Liver (tissue), 3 donors: ENCODE measurements around the gene PODNL1.

Experiments
- ATF3 ChIP-seq: IDR thresholded peaks from 2 replicates; pipeline ENCODE4 v1.6.1; 2016; ENCODE audit warnings: antibody characterized with exemption
- CTCF ChIP-seq: fragments of 150-350 bp; IDR thresholded peaks from 2 replicates; pipeline ENCODE4 v1.5.1; 2017; ENCODE audit warnings: improper control_type of control experiment, low read depth, low read length; ENCODE audit not compliant: missing input control
- FOXA1 ChIP-seq: IDR thresholded peaks from 2 replicates; pipeline ENCODE4 v1.6.1; 2016; ENCODE audit warnings: antibody characterized with exemption
- HNF4A ChIP-seq, 2 donors: conservative IDR thresholded peaks; 2 replicates each; pipeline ENCODE4 v1.6.1; 2016; ENCODE audit warnings: antibody characterized with exemption in 2 of 2, mild to moderate bottlenecking in 2 of 2
- MAX ChIP-seq: IDR thresholded peaks from 2 replicates; pipeline ENCODE4 v1.6.1; 2016; ENCODE audit warnings: antibody characterized with exemption
- RAD21 ChIP-seq, 2 donors: IDR thresholded peaks; 2 replicates each; pipeline ENCODE4 v1.6.1; 2016; ENCODE audit warnings: antibody characterized with exemption in 2 of 2, mild to moderate bottlenecking in 2 of 2
- REST ChIP-seq: IDR thresholded peaks from 2 replicates; pipeline ENCODE4 v1.6.1; 2016; ENCODE audit warnings: antibody characterized with exemption, mild to moderate bottlenecking
- RXRA ChIP-seq, 2 donors: IDR thresholded peaks; 2 replicates each; pipeline ENCODE4 v1.6.1; 2017 to 2018; ENCODE audit warnings: antibody characterized with exemption in 2 of 2, mild to moderate bottlenecking in 1 of 2
- SP1 ChIP-seq: IDR thresholded peaks from 2 replicates; pipeline ENCODE4 v1.6.1; 2018; ENCODE audit warnings: antibody characterized with exemption, mild to moderate bottlenecking
- TAF1 ChIP-seq: conservative IDR thresholded peaks from 2 replicates; pipeline ENCODE4 v1.6.1; 2016; ENCODE audit warnings: antibody characterized with exemption, mild to moderate bottlenecking
- YY1 ChIP-seq: IDR thresholded peaks from 2 replicates; pipeline ENCODE4 v1.6.1; 2016; ENCODE audit warnings: antibody characterized with exemption, mild to moderate bottlenecking
- donor health status: healthy.
- donor health status: healthy.

- TF ChIP-seq ATF3 (no peak), CTCF (no peak), REST (no peak), YY1 (no peak), SP1 (no peak), RXRA (IDR thresholded peaks at IDR 0.05) (no peak), RAD21 (IDR thresholded peaks at IDR 0.05) (no peak), FOXA1 (no peak), MAX (no peak), HNF4A (conservative IDR thresholded peaks at IDR 0.05) (no peak), TAF1 (no peak)
These were observed 34.3 kb upstream of the PODNL1 start for GRCh38 chr19:13972368-13973155.
